OCI-LY3 (cell line): ENCODE results near the gene ARHGEF16.

Source experiments
- H2AFZ ChIP-seq: fragments of 200-600, 300-600 bp; shearing (Covaris generic); 2 replicates; pipeline ENCODE4 v1.6.0; 2014; ENCODE audit warnings: antibody characterized with exemption, low read depth, low read length
- H3K27ac ChIP-seq: fragments of 200-600, 300-600 bp; sonication (generic); 2 replicates; pipeline ENCODE4 v1.5.1; 2014; ENCODE audit warnings: mild to moderate bottlenecking, low read length, moderate library complexity, mixed read lengths
- H3K27me3 ChIP-seq: fragments of 200-600, 300-600 bp; sonication (generic); 2 replicates; pipeline ENCODE4 v1.6.1; 2014; ENCODE audit warnings: low read depth, low read length, mixed read lengths
- H3K36me3 ChIP-seq: fragments of 200-600, 300-600 bp; sonication (generic); replicated peaks from 2 replicates; pipeline ENCODE3; 2014; ENCODE audit warnings: low read depth, low read length, mixed read lengths
- H3K4me1 ChIP-seq: fragments of 300-600, 200-600 bp; sonication (generic); 2 replicates; pipeline ENCODE4 v1.6.1; 2014; ENCODE audit warnings: low read length, mixed read lengths
- H3K4me2 ChIP-seq: fragments of 200-600, 300-600 bp; sonication (generic); 2 replicates; pipeline ENCODE4 v1.6.1; 2014; ENCODE audit warnings: low read length, mixed read lengths
- H3K4me3 ChIP-seq: fragments of 300-600, 200-600 bp; sonication (generic); 2 replicates; pipeline ENCODE4 v1.5.1; 2014; ENCODE audit warnings: antibody characterized with exemption, mild to moderate bottlenecking, low read length, moderate library complexity
- H3K79me2 ChIP-seq: fragments of 300-600, 200-600 bp; shearing (Covaris generic); 2 replicates; pipeline ENCODE4 v1.6.1; 2014; ENCODE audit warnings: mild to moderate bottlenecking, low read length, mixed read lengths
- H3K9ac ChIP-seq: fragments of 300-600, 200-600 bp; shearing (Covaris generic); 2 replicates; pipeline ENCODE4 v1.6.0; 2014; ENCODE audit warnings: mild to moderate bottlenecking, low read length, moderate library complexity
- H3K9me3 ChIP-seq: fragments of 200-600, 300-600 bp; shearing (Covaris generic); 2 replicates; pipeline ENCODE4 v1.6.1; 2014; ENCODE audit warnings: low read length, mixed read lengths; ENCODE audit not compliant: insufficient read depth
- H4K20me1 ChIP-seq: fragments of 200-600, 300-600 bp; sonication (generic); 2 replicates; pipeline ENCODE4 v1.6.1; 2016; ENCODE audit warnings: low read length, mixed read lengths; ENCODE audit not compliant: insufficient read depth
- CTCF ChIP-seq: fragments of 200-600, 300-600 bp; sonication (generic); IDR thresholded peaks from 2 replicates; pipeline ENCODE4 v1.5.1; 2014; ENCODE audit warnings: antibody characterized with exemption, low read length, low read depth
- EZH2phosphoT487 ChIP-seq: fragments of 200-600 bp; shearing (Covaris generic); IDR thresholded peaks from 2 replicates; pipeline ENCODE4 v1.6.1; 2018; ENCODE audit warnings: antibody characterized with exemption, mixed run types, low read depth

ARHGEF16 gene

GRCh38 chr1:3474421-3474820, 20.0 kb downstream of the ARHGEF16 start:
- no peak overlapping the region for H2AFZ ChIP-seq
- no peak for TF ChIP-seq EZH2phosphoT487
- no peaks in the 10 kb centered on the region for H3K36me3 ChIP-seq
- H3K9ac ChIP-seq = no peak overlapping the region
- H4K20me1 ChIP-seq = no peaks in the 10 kb centered on the region
- H3K27me3 ChIP-seq = no peaks in the 10 kb centered on the region
- H3K4me1 ChIP-seq = no peaks in the 10 kb centered on the region
- H3K79me2 ChIP-seq = no peaks in the 10 kb centered on the region
- H3K27ac ChIP-seq = no peak overlapping the region
- H3K4me3 ChIP-seq = no peak overlapping the region
- H3K9me3 ChIP-seq = no peaks in the 10 kb centered on the region
- H3K4me2 ChIP-seq = no peak overlapping the region

GRCh38 chr1:3475839-3476573, 21.5 kb downstream of the ARHGEF16 start:
- no peak overlapping the region for H3K9ac ChIP-seq
- H3K9me3 ChIP-seq = no peaks in the 10 kb centered on the region
- H4K20me1 ChIP-seq = no peaks in the 10 kb centered on the region
- H3K4me3 ChIP-seq = no peak overlapping the region
- no peaks in the 10 kb centered on the region for H3K79me2 ChIP-seq
- no peaks in the 10 kb centered on the region for H3K27me3 ChIP-seq
- H2AFZ ChIP-seq = no peak overlapping the region
- no peaks in the 10 kb centered on the region for H3K4me1 ChIP-seq
- H3K4me2 ChIP-seq = no peak overlapping the region
- H3K27ac ChIP-seq = no peak overlapping the region
- TF ChIP-seq EZH2phosphoT487 (no peak), CTCF (no peak)
- no peaks in the 10 kb centered on the region for H3K36me3 ChIP-seq

- no peak overlapping the region for H2AFZ ChIP-seq
- no peak overlapping the region for H3K4me2 ChIP-seq
- H3K36me3 ChIP-seq = no peaks in the 10 kb centered on the region
- H3K4me3 ChIP-seq = no peak overlapping the region
- TF ChIP-seq EZH2phosphoT487 = no peak
- no peak for TF ChIP-seq CTCF
- H3K9me3 ChIP-seq = no peaks in the 10 kb centered on the region
- H3K4me1 ChIP-seq = no peaks in the 10 kb centered on the region
- H3K27me3 ChIP-seq = no peaks in the 10 kb centered on the region
- H3K27ac ChIP-seq = no peak overlapping the region
- no peaks in the 10 kb centered on the region for H3K79me2 ChIP-seq
- no peaks in the 10 kb centered on the region for H4K20me1 ChIP-seq
- no peak overlapping the region for H3K9ac ChIP-seq
These were observed 22.2 kb downstream of the ARHGEF16 start for GRCh38 chr1:3476666-3477065.

- Histone ChIP-seq H3K27ac (no peak overlapping the region), H3K36me3 (no peaks in the 10 kb centered on the region), H3K27me3 (no peaks in the 10 kb centered on the region), H3K4me3 (no peak overlapping the region), H3K4me2 (no peak overlapping the region), H3K9ac (no peak overlapping the region), H3K9me3 (no peaks in the 10 kb centered on the region), H3K79me2 (no peaks in the 10 kb centered on the region), H2AFZ (no peak overlapping the region), H4K20me1 (no peaks in the 10 kb centered on the region), H3K4me1 (no peaks in the 10 kb centered on the region)
- TF ChIP-seq CTCF (no peak), EZH2phosphoT487 (no peak)
These were observed 23.0 kb downstream of the ARHGEF16 start for GRCh38 chr1:3477241-3477995.
